ENCODE data around the gene SF1.

GRCh38 chr11:64719406-64719805 is 58.9 kb downstream of the SF1 start:
- TF ChIP-seq, protein P1, sequence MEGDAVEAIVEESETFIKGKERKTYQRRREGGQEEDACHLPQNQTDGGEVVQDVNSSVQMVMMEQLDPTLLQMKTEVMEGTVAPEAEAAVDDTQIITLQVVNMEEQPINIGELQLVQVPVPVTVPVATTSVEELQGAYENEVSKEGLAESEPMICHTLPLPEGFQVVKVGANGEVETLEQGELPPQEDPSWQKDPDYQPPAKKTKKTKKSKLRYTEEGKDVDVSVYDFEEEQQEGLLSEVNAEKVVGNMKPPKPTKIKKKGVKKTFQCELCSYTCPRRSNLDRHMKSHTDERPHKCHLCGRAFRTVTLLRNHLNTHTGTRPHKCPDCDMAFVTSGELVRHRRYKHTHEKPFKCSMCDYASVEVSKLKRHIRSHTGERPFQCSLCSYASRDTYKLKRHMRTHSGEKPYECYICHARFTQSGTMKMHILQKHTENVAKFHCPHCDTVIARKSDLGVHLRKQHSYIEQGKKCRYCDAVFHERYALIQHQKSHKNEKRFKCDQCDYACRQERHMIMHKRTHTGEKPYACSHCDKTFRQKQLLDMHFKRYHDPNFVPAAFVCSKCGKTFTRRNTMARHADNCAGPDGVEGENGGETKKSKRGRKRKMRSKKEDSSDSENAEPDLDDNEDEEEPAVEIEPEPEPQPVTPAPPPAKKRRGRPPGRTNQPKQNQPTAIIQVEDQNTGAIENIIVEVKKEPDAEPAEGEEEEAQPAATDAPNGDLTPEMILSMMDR (IDR thresholded peaks at IDR 0.05): no peak
- TF ChIP-seq ZFX (IDR thresholded peaks at IDR 0.05; ENCODE audit: borderline replicate concordance): no peak

Measured in 22Rv1 (cell line).